ENCODE measurements around the gene NEK6. TPM values are rescaled to one million over a fixed set of nuclear protein-coding genes. Genes with fewer than 3 reads are reported as not detected.

Gene NEK6
- polyA plus RNA-seq, 1 experiment: 73.6 TPM

- ChIA-PET POLR2A (no interaction called here), CTCF (interaction anchor here (1.0 to 1.4 kb wide), 4 partner anchors 10 to 179 kb away, joined by 3 to 6 read pairs (median 3); no protein-coding TSS in a partner anchor)
- no peaks in the 10 kb centered on the region for H3K27me3 ChIP-seq (ENCODE audit: control insufficient read depth, insufficient read depth, low read length)
- DNase-seq (ENCODE audit: low read depth): no peak
- peaks cover 32% of the 10 kb centered on the region for H3K36me3 ChIP-seq (ENCODE audit: control insufficient read depth, insufficient read depth, low read length)
- TF ChIP-seq CTCF (IDR thresholded peaks at IDR 0.05; ENCODE audit: insufficient read depth, low read depth, low read length): no peak
- H3K4me3 ChIP-seq (ENCODE audit: low read depth, low read length): no peak overlapping the region
These were observed 48.5 kb downstream of the NEK6 start for GRCh38 chr9:124306098-124306735.

GRCh38 chr9:124307379-124308030, 49.8 kb downstream of the NEK6 start:
- Histone ChIP-seq H3K27me3 (ENCODE audit: control insufficient read depth, insufficient read depth, low read length) (no peaks in the 10 kb centered on the region), H3K36me3 (ENCODE audit: control insufficient read depth, insufficient read depth, low read length) (peaks cover 27% of the 10 kb centered on the region), H3K4me3 (ENCODE audit: low read depth, low read length) (no peak overlapping the region)
- no peak for DNase-seq (ENCODE audit: low read depth)
- TF ChIP-seq CTCF (IDR thresholded peaks at IDR 0.05; ENCODE audit: insufficient read depth, low read depth, low read length): no peak
- ChIA-PET POLR2A (no interaction called here), CTCF (interaction anchor here (0.7 kb wide), 1 partner anchor 16 kb away, joined by 3 read pairs; no protein-coding TSS in a partner anchor)

GRCh38 chr9:124308606-124309491, 51.1 kb downstream of the NEK6 start:
- H3K27me3 ChIP-seq (ENCODE audit: control insufficient read depth, insufficient read depth, low read length): no peaks in the 10 kb centered on the region
- DNase-seq (ENCODE audit: low read depth): no peak
- TF ChIP-seq CTCF (IDR thresholded peaks at IDR 0.05; ENCODE audit: insufficient read depth, low read depth, low read length): no peak
- ChIA-PET POLR2A (no interaction called here), CTCF (interaction anchor here (0.7 to 1.3 kb wide), 2 partner anchors 182 to 1228 kb away, joined by 3 to 7 read pairs; no protein-coding TSS in a partner anchor)
- H3K36me3 ChIP-seq (ENCODE audit: control insufficient read depth, insufficient read depth, low read length): peaks cover 30% of the 10 kb centered on the region
- H3K4me3 ChIP-seq (ENCODE audit: low read depth, low read length): no peak overlapping the region

- peak; percentile 95 for DNase-seq (ENCODE audit: low read depth)
- peaks cover 30% of the 10 kb centered on the region for H3K36me3 ChIP-seq (ENCODE audit: control insufficient read depth, insufficient read depth, low read length)
- H3K27me3 ChIP-seq (ENCODE audit: control insufficient read depth, insufficient read depth, low read length): no peaks in the 10 kb centered on the region
- ChIA-PET CTCF (interaction anchor here (0.7 to 1.3 kb wide), 2 partner anchors 183 to 1229 kb away, joined by 3 to 7 read pairs; no protein-coding TSS in a partner anchor), POLR2A (no interaction called here)
- no peak for TF ChIP-seq CTCF (IDR thresholded peaks at IDR 0.05; ENCODE audit: insufficient read depth, low read depth, low read length)
- no peak overlapping the region for H3K4me3 ChIP-seq (ENCODE audit: low read depth, low read length)
These were observed 51.9 kb downstream of the NEK6 start for GRCh38 chr9:124309667-124310084.
